GM19397 (cell line): Measurements from ENCODE around the gene VTCN1.
"Not testable (repeated sequence)": the region's sequence is repeated elsewhere in the genome, so short reads cannot be mapped to it uniquely, and the experiment has no call there.

Source experiments
- ATAC-seq: cut with Tn5 transposase; IDR thresholded peaks from one replicate; pipeline ENCODE4 v1.9.1; 2021; ENCODE audit warnings: mild to moderate bottlenecking, moderate library complexity; ENCODE audit not compliant: unreplicated experiment

The VTCN1 gene

GRCh38 chr1:117169871-117170596 lies 40.7 kb downstream of the VTCN1 start:
- no peak for ATAC-seq

- ATAC-seq: no peak
Measured at GRCh38 chr1:117167402-117167801, 43.3 kb downstream of the VTCN1 start.

GRCh38 chr1:117166076-117166475 lies 44.7 kb downstream of the VTCN1 start:
- no peak for ATAC-seq

GRCh38 chr1:117164209-117164608 lies 46.5 kb downstream of the VTCN1 start:
- ATAC-seq: no peak

DNA sequence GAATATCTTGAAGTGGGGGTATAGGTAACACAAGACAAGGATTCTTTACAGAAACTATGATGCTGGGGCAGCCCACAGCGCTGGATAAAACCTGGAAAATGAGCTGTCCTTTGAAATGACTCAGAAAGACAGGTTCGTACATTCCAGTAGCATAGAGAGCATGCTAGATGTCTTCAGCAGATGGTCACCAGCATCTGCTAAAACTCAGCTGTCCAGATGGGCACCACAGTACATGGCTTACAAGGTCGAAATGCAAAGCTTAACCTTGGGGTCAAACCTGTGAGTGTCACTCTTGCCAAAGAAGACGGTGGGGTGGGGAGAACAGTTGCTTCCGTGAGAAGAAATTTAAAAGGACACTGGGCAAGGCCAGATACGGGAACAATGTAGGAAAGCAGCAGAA lies 47.9 kb downstream of the VTCN1 start:
- no peak for ATAC-seq

- ATAC-seq: no peak
Measured at GRCh38 chr1:117161887-117162286, 48.8 kb downstream of the VTCN1 start.

DNA sequence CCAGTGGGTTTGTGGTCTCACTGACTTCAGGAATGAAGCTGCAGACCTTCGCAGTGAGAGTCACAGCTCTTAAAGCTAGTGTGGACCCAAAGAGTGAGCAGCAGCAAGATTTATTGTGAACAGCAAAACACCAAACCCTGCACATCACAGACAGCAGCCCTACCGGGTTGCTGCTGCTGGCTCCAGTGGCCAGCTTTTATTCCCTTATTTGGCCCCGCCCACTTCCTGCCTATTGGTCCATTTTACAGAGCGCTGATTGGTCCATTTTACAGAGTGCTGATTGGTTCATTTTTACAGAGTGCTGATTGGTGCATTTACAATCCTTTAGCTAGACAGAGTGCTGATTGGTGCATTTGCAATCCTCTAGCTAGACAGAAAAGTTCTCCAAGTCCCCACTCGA lies 59.4 kb downstream of the VTCN1 start:
- ATAC-seq: not testable (repeated sequence)

GRCh38 chr1:117150316-117150715 lies 60.4 kb downstream of the VTCN1 start:
- ATAC-seq: no peak

GRCh38 chr1:117147856-117148588 lies 62.7 kb downstream of the VTCN1 start:
- ATAC-seq: no peak

DNA sequence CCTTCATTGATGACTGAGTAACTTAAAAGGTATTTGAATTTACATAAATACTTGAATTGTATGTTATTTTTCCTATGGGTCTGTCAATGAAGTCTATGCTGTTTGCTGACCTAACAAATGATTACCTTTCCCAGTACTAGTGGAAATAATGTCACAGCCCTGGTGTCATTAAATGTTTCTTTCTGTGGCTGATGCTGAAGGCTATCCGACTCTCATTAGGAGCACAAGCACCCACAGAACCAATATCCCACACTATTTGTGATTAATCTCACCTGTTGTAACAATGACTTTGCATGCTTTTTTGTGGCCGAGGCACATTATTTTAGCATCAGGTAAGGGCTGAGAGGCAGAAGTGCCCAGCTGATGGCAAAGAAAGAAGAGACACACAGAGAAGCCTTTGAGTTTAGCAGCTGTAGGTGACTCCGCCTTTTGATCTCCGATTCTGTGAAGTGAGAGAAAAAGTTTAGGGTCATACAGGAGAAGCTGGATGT lies 63.3 kb downstream of the VTCN1 start:
- no peak for ATAC-seq

- ATAC-seq: no peak
Measured at GRCh38 chr1:117146575-117147340, 64.0 kb downstream of the VTCN1 start.

DNA sequence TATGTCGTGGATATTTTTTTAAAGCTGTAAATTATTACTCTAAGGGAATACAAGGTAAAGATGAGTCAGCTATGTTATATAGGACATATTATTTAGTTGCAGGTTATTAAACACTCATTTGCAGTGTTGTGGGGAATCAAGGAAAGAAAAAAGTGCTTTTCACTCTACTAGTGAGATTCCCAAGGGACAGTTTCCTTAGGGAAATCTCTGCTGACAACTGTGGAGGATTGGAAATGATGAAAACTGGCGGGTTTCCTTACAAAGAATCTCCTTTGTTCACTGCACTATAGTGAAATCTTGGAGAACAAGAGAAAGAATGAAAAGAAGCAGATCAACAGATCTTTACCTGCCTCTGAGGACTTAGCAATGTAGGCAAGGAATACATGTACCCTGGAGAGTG lies 64.7 kb downstream of the VTCN1 start:
- ATAC-seq: no peak

DNA sequence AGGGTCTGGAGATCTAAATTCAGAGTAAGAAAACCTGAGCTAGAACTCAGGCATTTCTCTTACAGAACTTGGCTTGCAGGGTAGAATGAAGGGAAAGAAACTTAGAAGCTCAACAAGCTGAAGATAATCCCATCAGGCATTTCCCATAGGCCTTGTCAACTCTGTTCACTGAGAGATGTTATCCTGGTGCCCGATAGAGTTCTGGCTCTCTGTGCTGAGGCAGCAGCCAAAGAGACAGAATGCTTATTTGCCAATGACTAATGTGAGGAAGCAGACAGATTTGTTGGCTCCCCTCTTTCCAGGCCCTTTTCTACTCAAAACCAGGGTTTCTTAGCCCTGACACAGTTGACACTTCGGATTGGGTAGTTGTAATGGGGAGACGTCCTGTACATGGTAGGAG lies 66.9 kb downstream of the VTCN1 start:
- ATAC-seq: no peak

DNA sequence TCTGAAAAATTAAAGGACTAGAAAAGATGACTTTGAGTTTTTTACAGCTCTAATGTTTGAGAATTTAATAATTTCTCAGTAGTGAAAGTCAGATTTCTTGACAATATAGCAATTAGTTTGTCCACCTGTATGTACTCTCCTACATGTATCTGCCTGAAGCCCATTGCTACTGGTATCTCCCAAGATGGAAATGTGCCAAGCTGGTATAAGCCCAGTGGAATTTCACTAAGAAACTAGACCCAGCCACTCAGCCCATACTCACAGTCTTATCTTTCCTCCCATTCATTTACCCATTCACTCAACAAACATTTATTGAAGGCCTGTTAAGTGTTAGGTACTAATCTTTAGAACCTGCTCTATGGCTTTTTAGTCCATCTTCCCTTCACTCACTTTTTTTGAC lies 67.6 kb downstream of the VTCN1 start:
- ATAC-seq: no peak

DNA sequence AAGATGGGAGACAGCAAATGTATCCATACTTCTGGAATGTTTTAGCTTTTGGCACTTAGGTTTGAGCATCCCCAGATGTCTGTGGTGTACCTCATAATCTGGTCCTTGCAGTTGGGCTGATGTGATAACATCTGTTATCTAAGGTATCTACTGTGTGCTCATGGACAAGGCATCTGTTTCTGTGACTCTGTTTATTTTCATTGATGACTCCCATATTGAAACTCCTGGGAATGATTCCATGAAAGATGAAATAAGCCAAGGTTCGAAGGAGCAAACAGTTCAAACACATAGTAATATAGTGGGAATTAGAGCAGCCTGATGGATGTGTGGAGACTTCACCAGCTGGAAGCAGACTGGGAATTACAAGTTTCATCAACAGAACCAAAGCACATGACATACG lies 68.5 kb downstream of the VTCN1 start:
- no peak for ATAC-seq

GRCh38 chr1:117138561-117138960 lies 72.2 kb downstream of the VTCN1 start:
- ATAC-seq: no peak

- ATAC-seq: no peak
Measured at GRCh38 chr1:117138106-117138505, 72.6 kb downstream of the VTCN1 start.

GRCh38 chr1:117137281-117137855 lies 73.4 kb downstream of the VTCN1 start:
- no peak for ATAC-seq

DNA sequence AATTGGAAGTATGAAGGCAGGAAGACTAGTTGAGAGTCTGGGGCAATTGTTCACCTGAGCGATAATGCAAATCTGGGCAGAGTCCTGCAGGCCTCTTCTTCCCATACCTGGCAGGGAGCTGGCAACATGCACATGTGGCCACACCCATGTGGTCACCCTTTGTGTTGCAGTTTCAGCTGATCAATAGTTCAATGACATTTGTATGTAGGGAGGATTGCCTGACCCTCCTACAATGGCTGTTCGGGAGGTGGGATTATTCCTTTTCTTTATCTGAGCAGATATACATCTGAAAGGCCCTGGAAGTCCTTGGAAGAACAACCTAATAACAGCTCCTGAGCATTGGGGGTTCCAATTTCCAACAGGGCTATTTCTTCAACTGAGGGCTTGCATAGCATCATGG lies 74.0 kb downstream of the VTCN1 start:
- ATAC-seq: no peak

GRCh38 chr1:117135329-117135728 lies 75.4 kb downstream of the VTCN1 start:
- ATAC-seq: no peak

- ATAC-seq: no peak
Measured at GRCh38 chr1:117130526-117130925, 80.2 kb downstream of the VTCN1 start.
